SW 1271 (cell line): Measurements from ENCODE around the gene RIT2.

Source experiments
- DNase-seq, 2 experiments: peaks; one replicate each; lab custom pipeline; 2025; lab: John Stamatoyannopoulos, UW

The RIT2 gene

DNA sequence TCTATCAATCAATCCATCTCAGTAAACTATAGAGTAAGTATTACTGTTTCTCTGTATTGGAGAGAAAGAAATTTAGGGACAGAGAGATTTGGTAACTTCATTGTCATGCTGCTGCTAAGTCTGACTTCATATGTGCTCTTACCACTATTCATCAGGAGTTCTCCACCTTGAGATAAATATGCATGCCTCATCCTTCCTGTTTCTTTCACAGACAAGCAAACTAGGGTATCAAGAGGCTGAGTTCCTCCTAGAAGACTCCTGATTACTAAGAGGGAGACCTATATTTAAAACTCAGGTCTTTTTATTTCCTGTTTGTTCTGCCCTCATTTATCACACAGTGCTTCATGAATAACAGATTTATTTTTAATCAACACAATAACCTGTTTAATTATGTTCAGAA, 34.1 kb downstream of the RIT2 start:
- DNase-seq, result no peak

DNA sequence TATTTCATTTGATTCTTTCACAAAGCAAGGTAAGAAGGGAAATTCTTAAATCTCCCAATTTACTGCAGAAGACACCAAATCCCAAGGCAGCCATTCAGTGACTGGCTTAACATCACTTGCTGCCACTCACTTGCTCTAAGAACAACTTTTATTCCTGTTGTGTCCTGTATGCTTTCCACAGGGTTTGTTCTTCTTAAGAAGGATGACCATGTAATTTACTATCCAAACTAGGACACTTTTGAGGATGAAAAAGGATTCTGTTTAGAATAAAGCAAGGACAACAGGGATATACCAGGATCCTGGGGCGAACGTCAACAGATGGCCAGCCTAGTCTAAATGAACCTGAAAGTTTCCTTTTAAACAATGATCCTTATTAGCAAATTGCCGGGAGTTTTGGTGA, 34.8 kb downstream of the RIT2 start:
- no peak for DNase-seq

DNA sequence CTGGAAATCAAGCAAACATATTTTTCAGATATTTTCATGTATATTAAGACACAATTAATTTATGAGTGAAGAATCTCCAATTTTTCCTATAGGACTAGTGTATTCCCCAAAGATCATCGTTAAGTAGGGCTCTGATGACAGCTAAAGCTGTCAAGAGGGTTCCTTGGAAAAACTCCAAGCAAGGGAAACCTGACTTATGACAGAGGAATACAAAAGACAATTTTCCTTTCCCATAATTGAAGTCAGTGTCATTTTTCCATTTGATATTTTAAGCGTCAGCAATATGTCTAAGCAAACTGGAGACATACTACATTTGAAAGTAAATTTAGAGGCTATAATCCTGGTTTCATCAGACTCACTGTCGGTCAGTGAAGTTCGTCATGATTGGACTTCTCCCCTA, 36.1 kb downstream of the RIT2 start:
- no peak for DNase-seq

- no peak for DNase-seq
Observed at GRCh38 chr18:43078478-43079092, 36.9 kb downstream of the RIT2 start.

GRCh38 chr18:43077510-43078308, 37.8 kb downstream of the RIT2 start:
- DNase-seq, result no peak

- no peak for DNase-seq
Observed at GRCh38 chr18:43073771-43074170, 41.7 kb downstream of the RIT2 start.

DNA sequence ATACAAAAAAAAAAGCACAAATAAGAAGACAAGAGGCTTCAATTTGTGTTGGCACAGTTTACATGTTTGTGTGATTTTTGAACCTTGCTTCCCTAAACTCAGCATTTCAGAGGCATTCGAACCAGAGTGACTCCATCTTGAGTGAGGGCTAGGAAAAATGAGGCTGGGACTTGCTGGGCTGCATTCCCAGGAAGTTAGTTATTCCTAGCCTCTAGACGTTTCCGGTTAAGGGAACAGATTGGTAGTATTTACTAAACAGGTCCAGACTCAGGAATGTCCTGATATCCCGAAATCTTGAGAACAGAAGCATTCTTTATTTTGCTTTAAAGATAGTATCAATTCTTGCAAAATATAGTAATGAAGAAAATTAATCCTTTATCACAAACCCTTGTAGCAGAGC, 46.7 kb downstream of the RIT2 start:
- no peak for DNase-seq

GRCh38 chr18:43067570-43067969, 47.9 kb downstream of the RIT2 start:
- no peak for DNase-seq

DNA sequence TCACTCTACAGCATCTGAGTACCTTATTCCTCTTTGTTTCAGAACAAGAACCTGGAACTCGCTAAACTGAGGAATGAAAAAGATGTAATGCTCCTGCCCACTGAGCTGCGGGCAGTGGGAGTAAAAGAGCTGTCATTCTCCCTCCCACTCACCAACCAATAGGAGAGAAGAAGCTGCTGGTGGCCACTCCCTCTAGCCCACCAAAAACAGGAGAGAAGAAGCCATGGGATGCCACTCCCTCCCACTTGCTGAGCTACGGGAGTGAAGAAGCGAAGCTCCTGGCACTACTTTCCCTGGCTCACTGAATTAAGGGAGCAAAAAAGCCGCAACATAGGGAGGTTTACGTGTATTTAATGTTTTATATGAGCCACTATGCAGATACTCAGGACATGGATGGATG, 53.7 kb downstream of the RIT2 start:
- no peak for DNase-seq

DNA sequence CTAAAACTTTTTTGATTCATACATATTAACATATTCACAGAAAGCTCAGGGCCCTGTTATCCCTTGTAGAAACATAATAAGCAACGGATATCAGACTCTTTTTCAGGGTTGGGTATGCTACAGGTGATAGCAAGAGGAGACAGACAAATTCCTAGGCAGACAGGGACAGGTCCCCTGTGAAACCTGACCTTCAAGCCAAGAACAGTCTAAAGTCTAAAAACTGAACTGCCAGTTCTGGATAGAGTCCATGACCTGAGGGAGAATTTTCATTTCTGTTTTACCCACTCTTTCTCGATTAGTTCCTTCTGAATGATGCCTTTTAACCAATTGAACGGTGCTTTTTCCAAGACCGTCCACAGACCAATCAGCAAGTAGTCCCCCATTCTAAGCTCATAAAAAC, 54.2 kb downstream of the RIT2 start:
- DNase-seq, result no peak

- DNase-seq, result no peak
Observed at GRCh38 chr18:43060020-43060419, 55.5 kb downstream of the RIT2 start.

DNA sequence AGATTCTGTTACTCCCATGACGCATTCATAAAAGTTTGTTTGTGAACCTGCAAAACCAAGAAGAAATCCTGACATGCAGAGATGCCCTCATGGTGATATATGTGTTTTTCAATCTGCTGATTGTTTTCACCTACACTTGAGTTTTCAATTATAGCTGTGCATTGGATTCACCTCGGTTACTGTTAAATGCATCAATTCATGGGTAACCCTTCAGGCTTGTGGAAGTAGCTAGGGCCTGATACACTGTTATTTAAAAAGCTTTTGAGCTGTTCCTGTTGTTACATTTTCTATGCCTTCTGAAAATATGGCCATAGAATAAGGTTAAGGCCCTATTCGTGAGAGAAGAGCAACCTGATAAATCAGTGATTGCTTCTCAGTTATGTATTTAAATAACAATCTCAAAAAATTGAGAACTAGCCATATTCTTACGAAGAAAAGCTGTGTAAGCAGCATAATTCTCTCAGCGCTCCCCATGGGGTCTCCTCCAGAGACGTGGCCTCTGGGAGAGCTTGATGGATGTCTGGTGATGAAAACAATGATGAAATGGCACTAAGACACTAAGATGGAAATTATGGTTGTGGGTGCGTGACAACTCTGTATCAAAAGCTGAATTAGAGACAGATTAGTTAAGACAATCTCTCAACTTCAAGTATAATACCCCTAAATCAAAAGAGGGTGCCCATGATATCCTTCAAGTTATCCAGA, 60.5 kb downstream of the RIT2 start:
- no peak for DNase-seq

DNA sequence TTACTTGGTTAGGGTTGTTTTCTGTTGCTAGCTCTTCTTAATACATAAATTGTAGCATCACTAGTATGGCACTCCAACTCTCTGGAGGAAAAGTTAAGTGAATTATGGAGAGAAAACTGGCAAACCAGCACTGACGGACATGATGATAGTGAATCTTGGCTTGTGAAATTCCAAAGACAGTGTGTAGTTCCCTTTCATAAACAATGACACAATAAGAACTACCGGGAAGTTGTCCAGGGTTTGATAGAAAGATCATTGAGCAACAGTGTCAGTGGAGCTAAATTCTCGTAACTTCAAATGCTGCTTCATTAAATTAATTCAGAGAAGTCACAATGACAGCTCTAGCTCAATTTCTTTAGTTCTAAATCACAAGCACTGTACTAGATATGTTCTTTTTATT, 66.5 kb downstream of the RIT2 start:
- DNase-seq, result no peak

- no peak for DNase-seq
Observed at GRCh38 chr18:43046322-43046721, 69.2 kb downstream of the RIT2 start.

DNA sequence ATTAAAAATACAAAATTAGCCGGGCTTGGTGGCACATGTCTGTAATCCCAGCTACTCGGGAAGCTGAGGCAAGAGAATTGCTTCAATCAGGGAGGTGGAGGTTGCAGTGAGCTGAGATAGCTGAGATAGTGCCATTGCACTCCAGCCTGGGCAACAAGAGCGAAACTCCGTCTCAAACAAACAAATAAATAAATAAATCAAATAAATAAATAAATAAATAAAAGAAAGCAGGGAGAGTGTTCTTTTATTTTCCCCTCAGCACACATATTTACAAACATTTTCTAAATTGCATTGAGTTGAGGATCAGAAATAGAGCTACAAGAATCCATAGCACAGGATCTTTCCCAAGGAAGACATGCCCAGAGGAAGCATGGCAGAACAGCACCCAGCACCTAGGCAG, 71.9 kb downstream of the RIT2 start:
- DNase-seq, result no peak

DNA sequence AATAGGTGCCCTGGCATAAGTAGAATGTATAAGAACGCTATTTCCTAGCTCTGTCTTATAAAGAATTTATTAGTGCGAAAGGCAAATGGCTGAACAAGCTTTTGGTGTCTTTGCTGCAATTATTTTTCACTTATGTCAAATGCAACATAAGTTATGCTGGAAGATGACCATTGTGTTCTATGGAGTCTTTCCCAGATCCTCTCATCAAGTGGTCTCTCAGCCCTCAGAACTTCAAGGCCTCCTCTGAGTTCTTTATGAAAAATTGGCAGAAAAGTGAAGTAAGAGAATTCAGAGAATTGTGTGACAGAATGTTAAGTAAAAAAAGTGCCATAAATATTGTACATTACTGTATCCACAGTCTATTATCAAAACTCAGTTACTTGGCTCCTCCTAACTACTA, 75.2 kb downstream of the RIT2 start:
- DNase-seq, result no peak

- no peak for DNase-seq
Observed at GRCh38 chr18:43034683-43035500, 80.6 kb downstream of the RIT2 start.

GRCh38 chr18:43031169-43031568, 84.3 kb downstream of the RIT2 start:
- DNase-seq, result no peak

- no peak for DNase-seq
Observed at GRCh38 chr18:43029414-43029813, 86.1 kb downstream of the RIT2 start.

- no peak for DNase-seq
Observed at GRCh38 chr18:43022874-43023273, 92.6 kb downstream of the RIT2 start.

GRCh38 chr18:43017622-43018021, 97.9 kb downstream of the RIT2 start:
- no peak for DNase-seq

DNA sequence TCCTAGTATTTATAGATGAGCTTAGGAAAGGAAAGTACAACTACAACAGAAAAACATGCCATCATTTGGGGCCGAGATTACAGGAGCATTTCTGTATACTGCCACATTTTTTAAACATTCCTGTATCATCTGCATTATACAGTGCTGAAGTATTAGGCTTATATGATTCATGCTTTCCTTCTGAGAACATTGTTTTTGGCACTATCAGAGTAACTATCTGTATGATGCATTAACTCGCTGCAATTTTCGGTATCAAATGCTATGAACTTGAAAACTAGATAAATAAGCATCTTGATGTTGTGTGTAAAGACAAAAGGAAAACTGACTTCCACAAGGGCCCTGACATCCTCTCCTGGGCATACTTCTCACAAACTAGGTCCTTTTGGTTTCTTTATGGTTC, 102.0 kb downstream of the RIT2 start:
- no peak for DNase-seq
